Measurements from ENCODE around the gene ACOXL.

DNA sequence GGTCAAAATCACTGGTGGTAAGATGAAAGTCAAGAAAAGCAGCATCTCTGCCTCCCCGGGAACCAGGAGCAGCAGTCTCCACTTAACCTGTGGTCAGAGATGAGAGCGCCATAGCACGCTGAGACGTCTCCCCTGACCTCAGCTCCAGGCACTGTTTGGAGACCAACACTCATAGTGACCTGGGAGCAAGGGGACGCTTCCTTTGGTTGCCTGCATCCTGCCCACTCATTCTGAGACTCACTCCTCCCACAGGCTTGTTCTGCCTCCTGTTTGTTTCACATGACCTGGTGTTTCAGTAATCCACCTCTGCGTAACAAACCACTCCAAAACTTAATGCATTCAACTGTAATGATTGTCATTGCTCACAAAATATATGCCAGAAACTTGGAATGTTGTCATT is 139.3 kb downstream of the ACOXL start:
- TF ChIP-seq, protein P1, sequence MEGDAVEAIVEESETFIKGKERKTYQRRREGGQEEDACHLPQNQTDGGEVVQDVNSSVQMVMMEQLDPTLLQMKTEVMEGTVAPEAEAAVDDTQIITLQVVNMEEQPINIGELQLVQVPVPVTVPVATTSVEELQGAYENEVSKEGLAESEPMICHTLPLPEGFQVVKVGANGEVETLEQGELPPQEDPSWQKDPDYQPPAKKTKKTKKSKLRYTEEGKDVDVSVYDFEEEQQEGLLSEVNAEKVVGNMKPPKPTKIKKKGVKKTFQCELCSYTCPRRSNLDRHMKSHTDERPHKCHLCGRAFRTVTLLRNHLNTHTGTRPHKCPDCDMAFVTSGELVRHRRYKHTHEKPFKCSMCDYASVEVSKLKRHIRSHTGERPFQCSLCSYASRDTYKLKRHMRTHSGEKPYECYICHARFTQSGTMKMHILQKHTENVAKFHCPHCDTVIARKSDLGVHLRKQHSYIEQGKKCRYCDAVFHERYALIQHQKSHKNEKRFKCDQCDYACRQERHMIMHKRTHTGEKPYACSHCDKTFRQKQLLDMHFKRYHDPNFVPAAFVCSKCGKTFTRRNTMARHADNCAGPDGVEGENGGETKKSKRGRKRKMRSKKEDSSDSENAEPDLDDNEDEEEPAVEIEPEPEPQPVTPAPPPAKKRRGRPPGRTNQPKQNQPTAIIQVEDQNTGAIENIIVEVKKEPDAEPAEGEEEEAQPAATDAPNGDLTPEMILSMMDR (IDR thresholded peaks at IDR 0.05), result no peak
- TF ChIP-seq POLR2A (IDR thresholded peaks at IDR 0.05) (no peak), EP300 (IDR thresholded peaks at IDR 0.05; ENCODE audit: low read depth) (no peak), POLR2AphosphoS5 (IDR thresholded peaks at IDR 0.05) (no peak)

Data from transverse colon (tissue), 4 donors.